Cardiac muscle cell (in vitro differentiated cells and primary cell): Measurements from ENCODE around the gene DNAH12. TPM values are rescaled to one million over a fixed set of nuclear protein-coding genes. Genes with fewer than 3 reads are reported as not detected.

Source experiments
- DNase-seq, 2 donors: peaks; one replicate each; pipeline versions ENCODE4 v3.0.0 to v3.0.0-alpha.2; 2010 to 2017; ENCODE audit warnings: low read depth in 1 of 2, low spot score in 1 of 2
- H3K27ac ChIP-seq: fragments of 200-600 bp; sonication (generic); 2 replicates; pipeline ENCODE4 v1.5.1; 2016
- H3K27me3 ChIP-seq: fragments of 200-600 bp; sonication (generic); 2 replicates; pipeline ENCODE4 v1.6.0; 2016; ENCODE audit warnings: control low read depth
- H3K36me3 ChIP-seq: fragments of 200-600 bp; sonication (generic); 2 replicates; pipeline ENCODE4 v1.5.1; 2016; ENCODE audit warnings: control low read depth
- H3K4me1 ChIP-seq: fragments of 200-600 bp; sonication (generic); 2 replicates; pipeline ENCODE4 v1.8.1; 2017; ENCODE audit warnings: low read depth, mild to moderate bottlenecking, mixed run types
- H3K4me3 ChIP-seq: fragments of 200-600 bp; sonication (generic); 2 replicates; pipeline ENCODE4 v1.5.1; 2016; ENCODE audit warnings: mild to moderate bottlenecking
- H3K9me3 ChIP-seq: fragments of 200-600 bp; sonication (generic); 2 replicates; pipeline ENCODE4 v1.5.1; 2017; ENCODE audit warnings: low read depth, mild to moderate bottlenecking, control low read depth
- CTCF ChIP-seq: IDR thresholded peaks from 2 replicates; pipeline ENCODE4 v1.5.1; 2012; ENCODE audit warnings: low read depth, mild to moderate bottlenecking, low read length
- polyA plus RNA-seq: library from polyadenylated mRNA; unstranded; fragments of >200 nt; fragmentation: Nextera tagmentation; extraction: Ambion mirVana; gene quantifications from 2 replicates; pipeline ENCODE4 v1.2.1, GENCODE V29; 2016
- total RNA-seq: library from RNA; depleted of rRNA; stranded (reverse); fragments of >200 nt; gene quantifications from 2 replicates; pipeline ENCODE4 v1.2.3, GENCODE V29; 2016

Gene DNAH12
- total and polyA plus RNA-seq, 2 experiments from 2014 or later, result 0.57 to 0.71 TPM

GRCh38 chr3:57518276-57518915, 25.7 kb downstream of the DNAH12 start:
- peak in 1 of 2 donors; percentile 72 for DNase-seq
- H3K27me3 ChIP-seq, result no peaks in the 10 kb centered on the region
- H3K36me3 ChIP-seq, result no peaks in the 10 kb centered on the region
- TF ChIP-seq CTCF, result no peak
- H3K27ac ChIP-seq, result no peak overlapping the region
- no peaks in the 10 kb centered on the region for H3K4me1 ChIP-seq
- no peak overlapping the region for H3K4me3 ChIP-seq
- H3K9me3 ChIP-seq, result no peaks in the 10 kb centered on the region

GRCh38 chr3:57512166-57512565, 32.0 kb downstream of the DNAH12 start:
- no peak for TF ChIP-seq CTCF
- H3K4me1 ChIP-seq, result no peaks in the 10 kb centered on the region
- DNase-seq, result no peak
- H3K27ac ChIP-seq, result no peak overlapping the region
- no peaks in the 10 kb centered on the region for H3K36me3 ChIP-seq
- no peaks in the 10 kb centered on the region for H3K9me3 ChIP-seq
- no peak overlapping the region for H3K4me3 ChIP-seq
- no peaks in the 10 kb centered on the region for H3K27me3 ChIP-seq

- Histone ChIP-seq H3K36me3 (no peaks in the 10 kb centered on the region), H3K4me3 (no peak overlapping the region)
- TF ChIP-seq CTCF, result no peak
Measured at GRCh38 chr3:57505901-57506300, 38.2 kb downstream of the DNAH12 start.

GRCh38 chr3:57500506-57500905, 43.6 kb downstream of the DNAH12 start:
- no peaks in the 10 kb centered on the region for H3K27me3 ChIP-seq
- DNase-seq, result peak in 1 of 2 donors; percentile 24

More at GRCh38 chr3:57505901-57506300, 38.2 kb downstream of the DNAH12 start:
- Histone ChIP-seq H3K27ac (no peak overlapping the region), H3K9me3 (no peaks in the 10 kb centered on the region), H3K4me1 (no peaks in the 10 kb centered on the region), H3K27me3 (no peaks in the 10 kb centered on the region)
- DNase-seq, result no peak

GRCh38 chr3:57497904-57498303, 46.2 kb downstream of the DNAH12 start:
- H3K4me1 ChIP-seq, result no peaks in the 10 kb centered on the region
- H3K9me3 ChIP-seq, result no peaks in the 10 kb centered on the region
- no peak overlapping the region for H3K27ac ChIP-seq
- H3K27me3 ChIP-seq, result no peaks in the 10 kb centered on the region
- no peaks in the 10 kb centered on the region for H3K36me3 ChIP-seq
- TF ChIP-seq CTCF, result no peak
- no peak for DNase-seq
- H3K4me3 ChIP-seq, result no peak overlapping the region

More at GRCh38 chr3:57500506-57500905, 43.6 kb downstream of the DNAH12 start:
- H3K27ac ChIP-seq, result no peak overlapping the region
- no peaks in the 10 kb centered on the region for H3K4me1 ChIP-seq
- H3K4me3 ChIP-seq, result no peak overlapping the region
- H3K9me3 ChIP-seq, result no peaks in the 10 kb centered on the region
- H3K36me3 ChIP-seq, result no peaks in the 10 kb centered on the region
- no peak for TF ChIP-seq CTCF
